HCT116 (cell line): ENCODE results near the gene MTA3. TPM values are rescaled to one million over a fixed set of nuclear protein-coding genes. Genes with fewer than 3 reads are reported as not detected.
"Not testable (repeated sequence)": the region's sequence is repeated elsewhere in the genome, so short reads cannot be mapped to it uniquely, and the experiment has no call there.

ENCODE experiments used
- ATAC-seq: fragments of 200-7000 bp; cut with Tn5 transposase; 2 replicates; pipeline ENCODE4 v1.9.1; 2020; ENCODE audit warnings: mild to moderate bottlenecking, moderate library complexity
- BruUV-seq: library from RNA; stranded (reverse); fragments of 400-500 nt; replicated peaks from 2 replicates; lab custom pipeline; 2021; lab: Mats Ljungman, UMichigan
- CTCF ChIA-PET: fragments of 300-600 bp; sonication (Branson Sonifier 250); formaldehyde crosslinking; loops from one replicate; lab custom pipeline; 2021; ENCODE audit warnings: antibody characterized with exemption; lab: Charles Lee
- POLR2A ChIA-PET: fragments of 300-600, 350-600 bp; sonication (Branson Sonifier 250); formaldehyde crosslinking; loops from one replicate; lab custom pipeline; 2021; ENCODE audit warnings: antibody characterized with exemption; lab: Charles Lee
- RAD21 ChIA-PET, 2 experiments: fragments of 300-600 bp; sonication (Branson Sonifier 250); formaldehyde crosslinking; loops; one replicate each; lab custom pipeline; 2023; ENCODE audit warnings: low total read pairs in 2 of 2; ENCODE audit not compliant: uncharacterized antibody in 2 of 2, unreplicated experiment in 2 of 2, low non-redundant PET in 1 of 2; lab: Charles Lee
- DNase-seq: peaks from one replicate; pipeline ENCODE4 v3.0.0-alpha.2; 2010; ENCODE audit warnings: low read depth, low spot score
- H2AFZ ChIP-seq: fragments of 200-600 bp; shearing (Covaris generic), sonication (generic); 2 replicates; pipeline ENCODE4 v1.6.1; 2017; ENCODE audit warnings: low read depth, mixed run types, mixed read lengths, antibody characterized with exemption, low read length; ENCODE audit not compliant: poor library complexity, severe bottlenecking
- H3K27ac ChIP-seq: 2 replicates; pipeline ENCODE4 v1.5.1; 2012; ENCODE audit warnings: low read depth, low read length
- H3K27me3 ChIP-seq: fragments of 200-600 bp; sonication (generic); 2 replicates; pipeline ENCODE4 v1.6.1; 2016; ENCODE audit warnings: mixed run types, low read length, mixed read lengths; ENCODE audit not compliant: insufficient read depth
- H3K36me3 ChIP-seq, 2 experiments: fragments of 200-500 bp in 1 of 2; fragments of 200-600 bp in 1 of 2; sonication (Bioruptor generic) in 1 of 2; sonication (generic) in 1 of 2; 2 replicates each; pipeline versions ENCODE4 v1.5.1 to v1.6.1; 2014 to 2016; ENCODE audit warnings: low read length in 2 of 2, inconsistent platforms in 1 of 2, mixed read lengths in 1 of 2, mixed run types in 1 of 2; ENCODE audit not compliant: insufficient read depth in 2 of 2, control insufficient read depth in 1 of 2
- H3K4me1 ChIP-seq, 2 experiments: fragments of 200-600 bp in 1 of 2; sonication (generic) in 1 of 2; 2 replicates each; pipeline versions ENCODE4 v1.5.1 to v1.6.1; 2012 to 2017; ENCODE audit warnings: low read length in 2 of 2, inconsistent platforms in 1 of 2, mild to moderate bottlenecking in 1 of 2, mixed read lengths in 1 of 2, mixed run types in 1 of 2, moderate library complexity in 1 of 2; ENCODE audit not compliant: insufficient read depth in 2 of 2, control insufficient read depth in 1 of 2
- H3K4me2 ChIP-seq: fragments of 200-600 bp; sonication (generic); 2 replicates; pipeline ENCODE4 v1.6.1; 2017; ENCODE audit warnings: mixed run types, low read length, mixed read lengths
- H3K4me3 ChIP-seq, 2 experiments: fragments of 200-600 bp in 1 of 2; sonication (generic) in 1 of 2; replicated peaks in 1 of 2; 2 replicates each; pipeline ENCODE4 v1.5.1; 2011 to 2016; ENCODE audit warnings: low read length in 2 of 2, control low read depth in 1 of 2, low read depth in 1 of 2, mild to moderate bottlenecking in 1 of 2, mixed read lengths in 1 of 2, mixed run types in 1 of 2
- H3K79me2 ChIP-seq: fragments of 200-600 bp; sonication (generic); 2 replicates; pipeline ENCODE4 v1.6.1; 2017; ENCODE audit warnings: mild to moderate bottlenecking, mixed run types, low read length, moderate library complexity, mixed read lengths; ENCODE audit not compliant: insufficient read depth
- H3K9ac ChIP-seq: fragments of 200-600 bp; sonication (generic); 2 replicates; pipeline ENCODE4 v1.6.1; 2016; ENCODE audit warnings: low read length, mixed read lengths
- H3K9me2 ChIP-seq: fragments of 200-600 bp; sonication (generic), shearing (Covaris generic); 2 replicates; pipeline ENCODE4 v1.6.1; 2017; ENCODE audit warnings: mixed run types, mild to moderate bottlenecking, moderate library complexity; ENCODE audit not compliant: insufficient read depth
- H3K9me3 ChIP-seq, 2 experiments: fragments of 200-500 bp in 1 of 2; fragments of 200-600 bp in 1 of 2; sonication (Bioruptor generic) in 1 of 2; sonication (generic) in 1 of 2; 2 replicates each; pipeline ENCODE4 v1.6.1; 2014 to 2017; ENCODE audit warnings: low read length in 2 of 2, mixed read lengths in 2 of 2, inconsistent platforms in 1 of 2, low read depth in 1 of 2, mild to moderate bottlenecking in 1 of 2, mixed run types in 1 of 2, moderate library complexity in 1 of 2; ENCODE audit not compliant: control insufficient read depth in 1 of 2, insufficient read depth in 1 of 2
- H4K20me1 ChIP-seq: fragments of 200-600 bp; sonication (generic), shearing (Covaris generic); 2 replicates; pipeline ENCODE4 v1.6.1; 2017; ENCODE audit warnings: mixed run types, mild to moderate bottlenecking, moderate library complexity; ENCODE audit not compliant: insufficient read depth
- CBX3 ChIP-seq: IDR thresholded peaks from 2 replicates; pipeline ENCODE4 v1.6.1; 2012; ENCODE audit warnings: low read depth
- CEBPB ChIP-seq: IDR thresholded peaks from 2 replicates; pipeline ENCODE4 v1.6.1; 2012; ENCODE audit warnings: low read depth
- EGR1 ChIP-seq: IDR thresholded peaks from 2 replicates; pipeline ENCODE4 v1.6.1; 2012; ENCODE audit warnings: low read depth
- EZH2 ChIP-seq: fragments of 200-600 bp; sonication (generic); IDR thresholded peaks from 2 replicates; pipeline ENCODE4 v1.6.1; 2017; ENCODE audit warnings: antibody characterized with exemption, mixed run types
- FOSL1 ChIP-seq: IDR thresholded peaks from 2 replicates; pipeline ENCODE4 v1.6.1; 2012; ENCODE audit warnings: low read depth
- JUND ChIP-seq: IDR thresholded peaks from 2 replicates; pipeline ENCODE4 v1.6.1; 2012
- MAX ChIP-seq: IDR thresholded peaks from 2 replicates; pipeline ENCODE4 v1.6.1; 2012
- POLR2AphosphoS5 ChIP-seq: IDR thresholded peaks from 2 replicates; pipeline ENCODE4 v1.6.1; 2011; ENCODE audit warnings: mild to moderate bottlenecking, low read depth, low read length, moderate library complexity
- RAD21 ChIP-seq: IDR thresholded peaks from 2 replicates; pipeline ENCODE4 v1.6.1; 2012; ENCODE audit warnings: low read depth, mild to moderate bottlenecking
- SP1 ChIP-seq: IDR thresholded peaks from 2 replicates; pipeline ENCODE4 v1.6.1; 2012; ENCODE audit warnings: low read depth
- SRF ChIP-seq: IDR thresholded peaks from 2 replicates; pipeline ENCODE4 v1.6.1; 2012; ENCODE audit warnings: low read depth
- TCF7L2 ChIP-seq: IDR thresholded peaks from 2 replicates; pipeline ENCODE4 v1.7.0; 2011; ENCODE audit warnings: borderline replicate concordance, inconsistent platforms; ENCODE audit not compliant: insufficient read depth, insufficient read length; ENCODE audit errors: extremely low read depth
- intact Hi-C: fragments of 100-400 bp; cut with micrococcal nuclease; formaldehyde crosslinking; loops from 2 replicates; pipeline ENCODE4 v1.10.0; 2022
- total RNA-seq: library from RNA; stranded (reverse); gene quantifications from one replicate; pipeline ENCODE4 v1.2.1, GENCODE V29; 2021; ENCODE audit not compliant: unreplicated experiment
- TF ChIP-seq, protein P1 (sequence below): IDR thresholded peaks from 2 replicates; pipeline ENCODE4 v1.6.1; 2011; ENCODE audit warnings: mild to moderate bottlenecking, low read length, moderate library complexity; ENCODE audit not compliant: insufficient replicate concordance; ENCODE audit errors: extremely low read depth

The MTA3 gene
- total RNA-seq, 1 experiment from 2014 or later, result 46.3 TPM

DNA sequence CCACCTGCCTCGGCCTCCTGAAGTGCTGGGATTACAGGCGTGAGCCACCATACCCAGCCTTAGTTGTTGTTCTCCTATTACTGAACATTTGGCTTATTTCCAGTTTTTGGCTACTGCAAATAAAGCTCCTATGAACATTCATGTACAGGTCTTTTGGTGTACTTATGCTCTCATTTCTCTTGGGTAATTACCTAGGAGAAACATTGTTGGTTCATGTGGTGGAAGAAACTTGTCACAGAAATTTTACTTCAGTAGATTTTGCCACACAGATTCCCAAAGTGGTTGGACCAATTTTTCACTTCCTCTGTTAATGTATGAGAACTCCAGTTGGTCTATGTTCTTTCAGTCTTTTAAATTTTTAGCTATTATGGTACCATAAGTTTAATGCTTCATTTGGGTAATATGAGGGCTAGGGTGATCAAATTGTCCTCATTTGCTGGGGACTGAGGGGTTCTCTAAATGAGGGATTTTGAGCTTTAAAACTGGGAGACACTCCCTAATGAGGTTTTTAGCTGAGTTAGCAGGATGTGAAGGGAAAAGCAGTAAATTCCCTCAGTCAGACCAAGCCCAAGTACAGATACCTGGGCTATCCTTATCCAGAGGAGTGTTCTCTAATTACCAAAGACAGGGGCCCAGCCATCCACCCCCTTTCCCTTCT is 33.9 kb downstream of the MTA3 start:
- Histone ChIP-seq H3K9ac (no peak overlapping the region), H3K79me2 (peaks cover 9% of the 10 kb centered on the region), H2AFZ (no peak overlapping the region), H3K9me2 (no peaks in the 10 kb centered on the region), H4K20me1 (no peaks in the 10 kb centered on the region), H3K4me1 (no peaks in the 10 kb centered on the region), H3K27ac (no peak overlapping the region), H3K4me2 (no peak overlapping the region), H3K27me3 (no peaks in the 10 kb centered on the region), H3K36me3 (no peaks in the 10 kb centered on the region), H3K9me3 (no peaks in the 10 kb centered on the region), H3K4me3 (no peak overlapping the region)
- no peak for DNase-seq
- no peak for ATAC-seq
- POLR2A ChIA-PET, result no interaction called here
- RAD21 ChIA-PET, result no interaction called here
- TF ChIP-seq JUND, result no peak
- intact Hi-C loops, result no loop called here
- BruUV-seq, result no TSS peak
- CTCF ChIA-PET, result no interaction called here

- TF ChIP-seq EGR1 (no peak), SRF (no peak), POLR2AphosphoS5 (no peak), MAX (no peak), CBX3 (no peak), CEBPB (no peak), RAD21 (no peak), SP1 (no peak), TCF7L2 (no peak), EZH2 (no peak), FOSL1 (no peak)
- TF ChIP-seq, protein P1, sequence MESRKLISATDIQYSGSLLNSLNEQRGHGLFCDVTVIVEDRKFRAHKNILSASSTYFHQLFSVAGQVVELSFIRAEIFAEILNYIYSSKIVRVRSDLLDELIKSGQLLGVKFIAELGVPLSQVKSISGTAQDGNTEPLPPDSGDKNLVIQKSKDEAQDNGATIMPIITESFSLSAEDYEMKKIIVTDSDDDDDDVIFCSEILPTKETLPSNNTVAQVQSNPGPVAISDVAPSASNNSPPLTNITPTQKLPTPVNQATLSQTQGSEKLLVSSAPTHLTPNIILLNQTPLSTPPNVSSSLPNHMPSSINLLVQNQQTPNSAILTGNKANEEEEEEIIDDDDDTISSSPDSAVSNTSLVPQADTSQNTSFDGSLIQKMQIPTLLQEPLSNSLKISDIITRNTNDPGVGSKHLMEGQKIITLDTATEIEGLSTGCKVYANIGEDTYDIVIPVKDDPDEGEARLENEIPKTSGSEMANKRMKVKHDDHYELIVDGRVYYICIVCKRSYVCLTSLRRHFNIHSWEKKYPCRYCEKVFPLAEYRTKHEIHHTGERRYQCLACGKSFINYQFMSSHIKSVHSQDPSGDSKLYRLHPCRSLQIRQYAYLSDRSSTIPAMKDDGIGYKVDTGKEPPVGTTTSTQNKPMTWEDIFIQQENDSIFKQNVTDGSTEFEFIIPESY, result no peak
- Histone ChIP-seq H3K79me2 (peaks cover 9% of the 10 kb centered on the region), H3K9me3 (no peaks in the 10 kb centered on the region), H3K27me3 (no peaks in the 10 kb centered on the region), H3K9me2 (no peaks in the 10 kb centered on the region), H3K36me3 (no peaks in the 10 kb centered on the region), H3K27ac (no peak overlapping the region), H3K4me1 (no peaks in the 10 kb centered on the region), H3K4me2 (no peak overlapping the region), H3K4me3 (no peak overlapping the region), H3K9ac (no peak overlapping the region), H4K20me1 (no peaks in the 10 kb centered on the region), H2AFZ (no peak overlapping the region)
- no TSS peak for BruUV-seq
- ChIA-PET POLR2A (no interaction called here), CTCF (no interaction called here), RAD21 (no interaction called here)
- ATAC-seq (no peak), DNase-seq (no peak)
- intact Hi-C loops, result no loop called here
These were observed 34.4 kb downstream of the MTA3 start for GRCh38 chr2:42602876-42603219.

- BruUV-seq, intact Hi-C loops, H4K20me1 ChIP-seq, H3K9ac ChIP-seq, H3K9me2 ChIP-seq, ATAC-seq, H3K4me3 ChIP-seq, H2AFZ ChIP-seq, CTCF ChIA-PET, H3K79me2 ChIP-seq, H3K4me2 ChIP-seq, H3K27ac ChIP-seq, H3K9me3 ChIP-seq, H3K4me1 ChIP-seq, H3K27me3 ChIP-seq, POLR2A ChIA-PET, DNase-seq, H3K36me3 ChIP-seq, RAD21 ChIA-PET: not testable (repeated sequence)
These were observed 36.0 kb downstream of the MTA3 start for GRCh38 chr2:42604341-42604867.
